Lower leg skin (tissue), 4 donors: ENCODE data around the gene TENM4. TPM values are rescaled to one million over a fixed set of nuclear protein-coding genes. Genes with fewer than 3 reads are reported as not detected.

Experiments used
- DNase-seq, 2 donors: peaks; one replicate each; pipeline ENCODE4 v3.0.0-alpha.2; 2019; ENCODE audit warnings: low spot score in 2 of 2
- H3K4me3 ChIP-seq: fragments of 200-600 bp; sonication (generic); 2 replicates; pipeline ENCODE4 v1.5.1; 2017; ENCODE audit warnings: mild to moderate bottlenecking, low read depth; ENCODE audit not compliant: poor library complexity, severe bottlenecking
- CTCF ChIP-seq, 3 donors: fragments of 450-650 bp; IDR thresholded peaks; one replicate each; pipeline ENCODE4 v1.5.1; 2016; ENCODE audit warnings: antibody characterized with exemption in 3 of 3, mild to moderate bottlenecking in 3 of 3, moderate library complexity in 2 of 3
- POLR2A ChIP-seq, 2 donors: fragments of 450-650 bp; IDR thresholded peaks; one replicate each; pipeline ENCODE4 v1.6.1; 2016 to 2017; ENCODE audit warnings: antibody characterized with exemption in 2 of 2, mild to moderate bottlenecking in 1 of 2, moderate library complexity in 1 of 2
- WGBS, 2 donors: methylation state at CpG; one replicate each; pipeline ENCODE4 v1.1.5; 2018; 5-methylcytosine and 5-hydroxymethylcytosine counted together
- intact Hi-C: fragments of 100-400 bp; cut with DNase I; formaldehyde crosslinking; loops from one replicate; pipeline ENCODE4 v1.15.0; 2023; ENCODE audit warnings: low total_unique reads
- total RNA-seq, 4 donors: library from RNA; depleted of rRNA; stranded (reverse); fragments of >200 nt; gene quantifications; one replicate each; pipeline ENCODE4 v1.1.0, GENCODE V29; 2016

Gene TENM4
- total RNA-seq, 4 donors from 2014 or later: 34.4 to 41.1 (median 36.6) TPM

- intact Hi-C loops: no loop called here
- no peak overlapping the region for H3K4me3 ChIP-seq
- DNase-seq: no peak
- 30 to 33% methylated on average over 5 of the region's 5 CpGs for WGBS, 2 donors
- TF ChIP-seq POLR2A (IDR thresholded peaks at IDR 0.05): no peak
Measured at GRCh38 chr11:79352349-79352703, 88.5 kb downstream of the TENM4 start.

GRCh38 chr11:79348976-79349682 lies 91.7 kb downstream of the TENM4 start:
- intact Hi-C loops: no loop called here

GRCh38 chr11:79346021-79346420 lies 94.8 kb downstream of the TENM4 start:
- DNase-seq: no peak
- WGBS, 2 donors: 55 to 59% methylated on average over 8 of the region's 8 CpGs
- intact Hi-C loops: no loop called here
- TF ChIP-seq CTCF (IDR thresholded peaks at IDR 0.05): no peak
- no peak overlapping the region for H3K4me3 ChIP-seq

More at GRCh38 chr11:79348976-79349682, 91.7 kb downstream of the TENM4 start:
- WGBS, 2 donors: 82 to 83% methylated on average over 5 of the region's 5 CpGs
- DNase-seq: no peak
- TF ChIP-seq POLR2A (IDR thresholded peaks at IDR 0.05): no peak
- TF ChIP-seq CTCF (IDR thresholded peaks at IDR 0.05): no peak
- H3K4me3 ChIP-seq: no peak overlapping the region

- no peak for TF ChIP-seq POLR2A (IDR thresholded peaks at IDR 0.05)
- TF ChIP-seq CTCF (IDR thresholded peaks at IDR 0.05): no peak
- H3K4me3 ChIP-seq: no peak overlapping the region
- intact Hi-C loops: no loop called here
- DNase-seq: no peak
- WGBS, 2 donors: 68 to 70% methylated on average over 3 of the region's 3 CpGs
Measured at GRCh38 chr11:79344753-79345294, 96.0 kb downstream of the TENM4 start.

- H3K4me3 ChIP-seq: no peak overlapping the region
- WGBS, 2 donors: 81 to 93% methylated on average over 6 of the region's 6 CpGs
- TF ChIP-seq CTCF (IDR thresholded peaks at IDR 0.05) (no peak), POLR2A (IDR thresholded peaks at IDR 0.05) (no peak)
- DNase-seq: no peak
- intact Hi-C loops: no loop called here
Measured at GRCh38 chr11:79342686-79343085, 98.1 kb downstream of the TENM4 start.

GRCh38 chr11:79342236-79342635 lies 98.6 kb downstream of the TENM4 start:
- no peak overlapping the region for H3K4me3 ChIP-seq
- WGBS, 2 donors: 97% methylated on average over 8 of the region's 8 CpGs
- TF ChIP-seq POLR2A (IDR thresholded peaks at IDR 0.05): no peak
- intact Hi-C loops: no loop called here
- no peak for DNase-seq

- WGBS, 2 donors: 85 to 89% methylated on average over 3 of the region's 3 CpGs
- no peak for TF ChIP-seq CTCF (IDR thresholded peaks at IDR 0.05)
- TF ChIP-seq POLR2A (IDR thresholded peaks at IDR 0.05): no peak
- H3K4me3 ChIP-seq: no peak overlapping the region
- intact Hi-C loops: no loop called here
- no peak for DNase-seq
Measured at GRCh38 chr11:79340535-79340934, 100.3 kb downstream of the TENM4 start.
